ENCODE data around the gene SEL1L. TPM values are rescaled to one million over a fixed set of nuclear protein-coding genes. Genes with fewer than 3 reads are reported as not detected.

Gene SEL1L
- total and polyA plus RNA-seq, 2 of the 13 experiments (the other 11 are each of a cell fraction or from before 2014, with no cell fraction given): 15.3 to 61.0 TPM

- TF ChIP-seq UBTF (CRISPR knock-in tag; IDR thresholded peaks at IDR 0.05): 0 out of 2 replicates have a peak, but pooled peaks have one; percentile 11
Measured at GRCh38 chr14:81436296-81437138, 97.1 kb downstream of the SEL1L start (continued).

- POLR2A ChIA-PET: interaction anchor here (0.6 to 2.5 kb wide), 12 partner anchors 11 to 217 kb away, joined by 3 to 14 read pairs (median 3); partner anchors contain the start of genes GTF2A1 and SEL1L
- no peak for TF ChIP-seq ZNF235 (CRISPR knock-in tag; IDR thresholded peaks at IDR 0.05; ENCODE audit: borderline replicate concordance)
- 0 out of 2 replicates have a peak, but pooled peaks have one; percentile 49 for TF ChIP-seq ZNF580 (CRISPR knock-in tag; IDR thresholded peaks at IDR 0.05; ENCODE audit: borderline replicate concordance, low read depth)
- TF ChIP-seq KLF6 (CRISPR knock-in tag; IDR thresholded peaks at IDR 0.05): no peak
- peak; percentile 31; the same call in 1 of the 2 replicates for TF ChIP-seq PAXIP1 (CRISPR knock-in tag; conservative IDR thresholded peaks at IDR 0.05)
- TF ChIP-seq HOXA9 (CRISPR knock-in tag; IDR thresholded peaks at IDR 0.05; ENCODE audit: borderline replicate concordance): no peak
- 0 out of 2 replicates have a peak, but pooled peaks have one; percentile 10 for TF ChIP-seq ZNF34 (CRISPR knock-in tag; IDR thresholded peaks at IDR 0.05; ENCODE audit: borderline replicate concordance)
- TF ChIP-seq ZIK1 (CRISPR knock-in tag; IDR thresholded peaks at IDR 0.05; ENCODE audit: borderline replicate concordance, low read depth): no peak
- TF ChIP-seq DMAP1 (CRISPR knock-in tag; IDR thresholded peaks at IDR 0.05): no peak; the same call in 1 of the 2 replicates
- peak; percentile 66 for TF ChIP-seq ASH2L (IDR thresholded peaks at IDR 0.05; ENCODE audit: insufficient read length, low read depth, low read length)
- peak; percentile 97 for TF ChIP-seq ZNF777 (CRISPR knock-in tag; IDR thresholded peaks at IDR 0.05)
- TF ChIP-seq MED13 (CRISPR knock-in tag; IDR thresholded peaks at IDR 0.05): no peak
- 0 out of 2 replicates have a peak, but pooled peaks have one; percentile 26 for TF ChIP-seq ZNF572 (CRISPR knock-in tag; IDR thresholded peaks at IDR 0.05)
Measured at GRCh38 chr14:81435391-81436295, 98.0 kb downstream of the SEL1L start.

More at GRCh38 chr14:81435391-81436295, 98.0 kb downstream of the SEL1L start:
- H3K27me3 ChIP-seq (ENCODE audit: control insufficient read depth in 1 of 2, insufficient read depth in 2 of 2, low read length in 2 of 2): no peaks in the 10 kb centered on the region; a peak in 1 of 5 replicates
- no peaks in the 10 kb centered on the region for H3K79me2 ChIP-seq (ENCODE audit: insufficient read depth, low read length)
- no peaks in the 10 kb centered on the region for H3K9me3 ChIP-seq (ENCODE audit: low read length)
- under 1% methylated on average over 50 of the region's 73 CpGs for WGBS (ENCODE audit: low lambda C conversion rate)
- peak overlapping the region; percentile 56 for H3K27ac ChIP-seq (ENCODE audit: extremely low read length, insufficient read depth, low read length)
- peaks cover 22% of the 10 kb centered on the region for H3K4me1 ChIP-seq (ENCODE audit: insufficient read depth, low read length)
- in situ Hi-C loops (cut with HindIII; ENCODE audit: extremely low pct_ligation_motif_present, low pct_unique_long_range_greater_than_20kb): no loop called here
- H3K9ac ChIP-seq (ENCODE audit: insufficient read depth, low read depth, low read length): peak overlapping the region; percentile 56
- ATAC-seq (peak; percentile 85), FAIRE-seq (peak; percentile 89), DNase-seq (ENCODE audit: low spot score) (peak; percentile 55)
- intact Hi-C loops (cut with micrococcal nuclease; ENCODE audit: unreplicated experiment): loop anchor here (1.0 kb wide), 2 partner anchors 132 to 166 kb away; no protein-coding TSS in a partner anchor
- CTCF ChIA-PET (ENCODE audit: low intra/inter-chr PET ratio, low total read pairs): interaction anchor here (1.0 kb wide), 1 partner anchor 167 kb away, joined by 3 read pairs; no protein-coding TSS in a partner anchor
- H3K4me3 ChIP-seq (replicated peaks in 1 of 3; ENCODE audit: insufficient read depth in 1 of 3, low read depth in 2 of 3, low read length in 3 of 3): peak overlapping the region; percentile 63 to 84 (median 71)
- H2AFZ ChIP-seq (ENCODE audit: low read length): peak overlapping the region; percentile 74
- no peaks in the 10 kb centered on the region for H3K36me3 ChIP-seq (replicated peaks in 1 of 2; ENCODE audit: control insufficient read depth in 1 of 2, insufficient read depth in 2 of 2, low read length in 2 of 2)
- BruUV-seq (replicated peaks): no TSS peak
- H4K20me1 ChIP-seq (ENCODE audit: insufficient read depth, low read length): no peaks in the 10 kb centered on the region
- H3K4me2 ChIP-seq (ENCODE audit: low read depth, low read length): peak overlapping the region; percentile 94
